Measurements from ENCODE around the gene RPP38. TPM values are rescaled to one million over a fixed set of nuclear protein-coding genes. Genes with fewer than 3 reads are reported as not detected.
A peak's percentile ranks its signal among the peaks of the same experiment; 100 is the strongest.

Gene RPP38
- 13.3 and 13.8 TPM in 2 replicates for total RNA-seq
- 14.5 TPM for polyA plus RNA-seq (2012)

DNA sequence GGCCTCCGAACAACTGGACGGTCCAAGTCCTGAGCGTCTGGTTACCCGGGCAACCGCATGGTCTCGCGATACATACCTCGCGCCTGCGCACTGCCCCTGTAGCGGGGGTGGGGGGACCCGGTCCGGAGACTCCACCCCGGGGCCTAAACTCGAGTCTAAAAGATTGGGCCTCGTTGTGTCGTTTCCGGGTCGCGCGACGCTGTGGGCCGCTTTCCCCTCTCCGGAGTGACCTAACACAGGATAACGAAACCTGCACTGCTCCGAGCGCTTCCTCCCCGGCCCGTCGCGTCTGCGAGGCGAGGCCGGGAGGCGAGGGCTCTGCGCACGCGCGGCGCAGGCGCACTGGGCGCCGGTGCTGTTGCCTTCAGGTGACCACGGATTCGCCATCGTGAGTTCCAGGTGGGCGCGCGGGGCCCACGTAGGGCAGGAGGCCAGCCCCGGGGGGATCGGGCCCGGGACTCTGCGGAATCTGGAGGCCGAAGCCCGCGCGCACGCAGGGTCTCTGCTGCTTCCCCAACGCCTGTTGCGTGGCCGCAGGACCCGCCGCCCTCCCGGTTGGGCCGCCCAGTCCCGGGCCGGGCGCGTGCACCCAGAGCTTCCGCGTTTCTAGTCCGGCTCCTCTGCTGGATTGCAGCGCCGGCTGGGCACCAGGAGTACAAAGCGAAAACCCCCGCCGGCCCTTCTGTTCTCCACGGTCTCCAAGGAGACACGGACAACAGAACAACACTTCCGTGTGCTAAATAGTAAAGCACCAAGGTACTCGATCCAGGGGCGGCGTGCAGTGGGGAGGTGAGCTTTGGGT lies at the start of gene RPP38:
Gene RPP38, plus strand, starts transcription at position 345 of the 802 bp plus-strand sequence. CDS start 5,960 bp downstream, outside the sequence.
- DNase-seq (ENCODE audit: low read depth) = peak; percentile 96

DNA sequence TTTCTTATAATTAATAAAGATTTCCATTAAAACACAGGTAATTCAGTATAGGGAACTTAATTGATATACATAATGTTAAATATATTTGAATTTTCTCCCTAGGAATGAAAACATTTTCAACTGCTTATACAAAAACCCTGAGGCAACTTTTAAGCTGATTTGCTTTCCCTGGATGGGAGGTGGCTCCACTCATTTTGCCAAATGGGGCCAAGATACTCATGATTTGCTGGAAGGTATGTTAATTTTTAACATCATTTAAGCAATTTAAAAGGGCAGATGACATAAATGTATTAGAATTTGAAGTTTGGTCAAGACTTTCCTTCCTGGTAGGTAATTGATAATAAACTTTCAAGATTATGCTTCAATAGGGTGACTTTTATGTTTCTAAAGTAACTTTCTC lies 47.6 kb upstream of the RPP38 start:
- DNase-seq (ENCODE audit: low read depth) = no peak

DNA sequence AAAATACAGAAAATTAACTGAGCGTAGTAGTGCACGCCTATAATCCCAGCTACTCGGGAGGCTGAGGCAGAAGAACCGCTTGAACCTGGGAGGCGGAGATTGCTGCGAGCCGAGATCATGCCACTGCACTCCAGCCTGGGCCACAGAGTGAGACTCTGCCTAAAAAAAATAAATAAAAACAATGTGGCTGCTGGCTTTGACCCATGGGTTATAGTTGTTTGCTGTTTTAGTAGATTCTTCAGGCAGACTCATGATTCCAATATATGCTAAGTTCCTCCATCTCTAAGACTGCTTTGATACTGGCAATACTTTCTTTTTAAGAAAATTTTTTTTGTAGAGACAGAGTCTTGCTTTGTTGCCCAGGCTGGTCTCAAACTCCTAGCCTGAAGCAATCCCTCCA lies 45.0 kb upstream of the RPP38 start:
- DNase-seq (ENCODE audit: low read depth) = no peak

DNA sequence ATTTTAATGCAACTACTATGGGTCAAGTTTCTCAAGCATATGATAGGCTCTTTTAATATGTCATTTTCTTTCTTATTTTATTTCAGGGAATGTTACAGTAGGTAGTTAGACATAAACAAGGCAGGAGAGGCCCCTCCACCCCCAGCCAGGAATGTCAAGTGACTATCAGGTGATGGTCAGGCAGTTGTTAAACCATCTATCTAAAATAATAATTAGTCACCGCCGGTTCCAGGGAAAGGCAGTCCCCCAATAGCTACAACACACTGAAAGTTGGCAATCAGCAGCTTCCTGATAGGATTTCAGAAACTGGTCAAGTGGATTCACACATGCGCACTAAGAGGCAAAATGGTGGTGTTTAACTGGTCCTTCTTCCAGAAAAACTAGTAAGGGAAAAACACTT lies 44.1 kb upstream of the RPP38 start:
- DNase-seq (ENCODE audit: low read depth) = no peak

- no peak for DNase-seq (ENCODE audit: low read depth)
Observed at GRCh38 chr10:15058689-15059088, 38.5 kb upstream of the RPP38 start.

- DNase-seq (ENCODE audit: low read depth) = no peak
Observed at GRCh38 chr10:15059914-15060313, 37.2 kb upstream of the RPP38 start.

- no peak for DNase-seq (ENCODE audit: low read depth)
Observed at GRCh38 chr10:15060638-15061037, 36.5 kb upstream of the RPP38 start.

GRCh38 chr10:15067154-15067553 lies 30.0 kb upstream of the RPP38 start:
- DNase-seq (ENCODE audit: low read depth) = no peak

- DNase-seq (ENCODE audit: low read depth) = peak; percentile 91
Observed at GRCh38 chr10:15068802-15069201, 28.4 kb upstream of the RPP38 start.

GRCh38 chr10:15069230-15069629 lies 27.9 kb upstream of the RPP38 start:
- no peak for DNase-seq (ENCODE audit: low read depth)

DNA sequence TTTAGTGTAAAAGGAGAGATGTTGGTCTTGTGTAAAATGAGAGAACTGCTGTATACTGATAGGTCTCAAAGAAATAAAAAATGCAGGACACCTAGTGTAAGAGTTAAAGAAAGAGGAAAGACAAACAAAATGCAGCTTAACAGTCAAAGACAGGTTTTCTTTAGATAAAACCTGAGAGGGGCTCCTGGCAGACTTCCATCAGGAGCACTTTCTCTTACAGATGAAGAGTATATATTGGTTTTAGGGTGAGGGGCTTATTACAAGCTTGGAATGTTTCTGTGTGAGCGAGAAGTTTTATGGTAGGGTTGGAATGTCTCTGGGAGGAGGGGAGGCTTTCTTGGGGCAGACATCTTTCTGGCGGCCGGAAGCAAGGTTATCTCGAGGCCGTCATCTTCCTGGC lies 24.8 kb upstream of the RPP38 start:
- DNase-seq (ENCODE audit: low read depth) = no peak

DNA sequence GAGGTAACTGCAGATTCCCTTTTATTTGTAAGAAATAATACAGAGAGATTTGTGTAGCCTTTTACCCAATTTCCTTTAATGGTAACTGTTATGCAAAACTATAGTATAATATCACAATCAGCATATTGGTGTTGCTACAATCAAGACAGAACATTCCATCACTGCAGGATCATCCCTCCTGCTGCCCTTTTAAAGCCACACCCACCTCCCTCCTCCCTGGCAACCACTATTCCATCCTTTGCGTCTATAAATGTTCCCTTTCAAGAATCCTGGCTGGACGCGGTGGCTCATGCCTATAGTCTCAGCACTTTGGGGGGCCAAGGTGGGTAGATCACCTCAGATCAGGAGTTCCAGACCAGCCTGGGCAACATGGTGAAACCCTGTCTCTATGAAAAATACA lies 21.7 kb upstream of the RPP38 start:
- no peak for DNase-seq (ENCODE audit: low read depth)

DNA sequence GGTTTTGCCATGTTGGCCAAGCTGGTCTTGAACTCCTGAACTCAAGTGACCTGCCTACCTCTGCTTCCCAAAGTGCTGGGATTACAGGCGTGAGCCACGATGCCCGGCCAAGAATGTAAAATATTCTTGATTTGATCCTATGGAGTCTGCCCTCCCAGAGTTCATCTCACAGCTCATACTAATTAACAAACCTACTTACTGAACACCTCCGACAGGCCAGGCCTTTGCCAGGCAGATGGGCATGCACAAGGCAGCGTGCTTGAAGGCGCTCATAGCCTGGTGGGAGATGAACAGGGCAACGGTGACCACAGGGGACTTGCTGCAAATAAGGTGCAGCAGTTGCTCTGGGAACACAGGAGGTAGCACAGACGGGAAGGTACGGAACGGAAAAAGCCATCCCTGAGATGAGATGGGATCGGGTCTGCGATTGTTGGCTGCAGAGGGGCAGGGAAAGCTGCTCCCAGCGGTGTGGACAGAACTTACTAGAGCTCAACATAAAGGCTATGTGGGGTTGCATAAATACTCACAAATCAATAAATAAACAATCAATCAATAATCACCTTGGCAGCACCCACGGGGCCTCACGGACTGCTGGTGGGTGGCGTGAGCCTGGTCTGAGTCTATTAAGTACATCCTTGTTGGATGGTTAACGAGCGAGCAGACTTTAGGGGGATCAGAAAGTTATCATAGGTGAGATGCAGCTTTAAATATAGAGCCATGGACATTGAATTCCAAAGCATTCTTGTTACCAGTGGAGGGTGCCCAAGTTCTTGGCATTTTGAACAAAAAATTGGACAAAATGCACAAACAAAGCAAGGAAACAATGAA lies 13.3 kb upstream of the RPP38 start:
- DNase-seq (ENCODE audit: low read depth) = no peak

- DNase-seq (ENCODE audit: low read depth) = peak; percentile 90
Observed at GRCh38 chr10:15084502-15084922, 12.6 kb upstream of the RPP38 start.

- peak; percentile 86 for DNase-seq (ENCODE audit: low read depth)
Observed at GRCh38 chr10:15088428-15089261, 8.5 kb upstream of the RPP38 start, which contains the start of gene ACBD7. TSS of gene ACBD7 (minus strand) at chr10:15088776. CDS start at chr10:15088728, 48 bp downstream.

DNA sequence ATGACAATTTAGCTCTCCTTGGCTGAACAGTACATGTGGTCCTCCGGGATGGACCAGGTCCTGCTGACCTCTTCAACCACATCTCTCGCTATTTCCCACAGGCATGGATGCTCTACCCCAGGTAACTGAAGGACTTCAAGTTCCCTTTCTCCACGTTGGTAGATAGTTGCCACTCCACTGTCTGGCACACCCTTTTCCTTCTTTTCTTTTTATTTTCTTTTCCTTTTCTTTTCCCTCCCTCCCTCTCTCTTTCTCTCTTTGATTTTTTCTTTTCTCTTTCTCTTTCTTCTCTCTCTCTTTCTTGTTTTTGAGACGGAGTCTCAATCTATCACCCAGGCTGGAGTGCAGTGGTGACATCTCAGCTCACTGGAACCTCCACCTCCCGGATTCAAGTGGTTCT lies 5.7 kb upstream of the RPP38 start:
- DNase-seq (ENCODE audit: low read depth) = no peak

GRCh38 chr10:15092855-15093408 lies 4.2 kb upstream of the RPP38 start:
- DNase-seq (ENCODE audit: low read depth) = no peak

DNA sequence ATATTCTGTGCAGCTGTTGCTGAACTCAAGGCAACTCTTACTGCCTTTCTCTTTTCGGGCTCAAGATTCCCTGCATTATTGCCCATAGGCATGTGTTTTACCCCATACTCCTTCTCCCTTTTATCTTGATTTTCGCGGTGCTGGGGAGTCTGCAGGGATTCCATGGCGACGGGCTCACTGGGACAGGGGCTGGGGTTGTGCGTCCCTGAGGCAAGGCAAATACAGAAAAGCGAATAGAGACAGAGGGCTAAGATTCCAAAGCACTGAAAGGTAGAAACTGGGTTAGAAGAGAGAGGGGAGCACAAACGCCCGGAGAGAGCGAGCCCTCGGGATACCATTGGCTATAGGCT lies 519 bp upstream of the RPP38 start:
- no peak for DNase-seq (ENCODE audit: low read depth)

DNA sequence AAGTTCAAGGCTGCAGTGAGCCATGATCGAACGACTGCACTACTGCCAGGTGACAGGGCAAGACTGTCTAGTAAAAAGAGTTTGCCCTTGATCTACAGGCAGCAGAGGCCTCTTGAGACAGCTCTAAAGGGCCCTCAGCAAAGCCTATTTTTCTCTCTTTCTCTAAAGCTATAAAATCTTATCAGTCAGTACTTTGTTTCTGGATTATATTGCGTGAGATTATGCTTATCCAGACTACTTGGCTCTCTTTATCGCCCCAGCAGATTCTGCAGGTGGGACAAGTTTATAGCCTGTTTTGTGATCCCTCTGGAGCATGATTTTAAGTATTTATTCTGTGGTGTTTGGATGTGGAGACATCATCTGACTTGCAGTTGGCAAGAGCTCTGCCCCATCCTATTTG lies 2.7 kb downstream of the RPP38 start:
- no peak for DNase-seq (ENCODE audit: low read depth)

- no peak for DNase-seq (ENCODE audit: low read depth)
Observed at GRCh38 chr10:15103513-15103912, 6.4 kb downstream of the RPP38 start.

GRCh38 chr10:15106352-15107013 lies 9.3 kb downstream of the RPP38 start:
- peak; percentile 65 for DNase-seq (ENCODE audit: low read depth)

All from myocyte (in vitro differentiated cells).